H1 (cell line): ENCODE data around the gene ZMYM2. TPM values are rescaled to one million over a fixed set of nuclear protein-coding genes. Genes with fewer than 3 reads are reported as not detected.

Experiments
- CTCF ChIA-PET: fragments of 300-600 bp; sonication (Branson Sonifier 250); formaldehyde crosslinking; loops from one replicate; lab custom pipeline; 2021; ENCODE audit not compliant: partially characterized antibody; lab: Charles Lee
- POLR2A ChIA-PET: fragments of 300-600 bp; sonication (Branson Sonifier 250); formaldehyde crosslinking; loops from one replicate; lab custom pipeline; 2021; ENCODE audit warnings: inconsistent platforms; ENCODE audit not compliant: partially characterized antibody; lab: Charles Lee
- DNase-seq, 2 experiments: peaks; one replicate each; pipeline versions ENCODE4 v3.0.0 to v3.0.0-alpha.2; 2010 to 2022; ENCODE audit warnings: low spot score in 2 of 2, low read depth in 1 of 2, mixed read lengths in 1 of 2
- FAIRE-seq: peaks from 2 replicates; lab custom pipeline; 2011; peaks lifted over from hg19 to GRCh38; lab: Jason Lieb, UNC
- H2AFZ ChIP-seq: 2 replicates; pipeline ENCODE4 v1.8.1; 2012; ENCODE audit warnings: low read length, inconsistent platforms
- H2AK5ac ChIP-seq: 2 replicates; pipeline ENCODE4 v1.6.1; 2013; ENCODE audit warnings: low read depth, low read length
- H2BK120ac ChIP-seq: replicated peaks from 2 replicates; pipeline ENCODE3; 2013; ENCODE audit warnings: low read depth, low read length, inconsistent platforms
- H2BK12ac ChIP-seq: 2 replicates; pipeline ENCODE4 v1.6.1; 2013; ENCODE audit warnings: low read depth, low read length
- H2BK15ac ChIP-seq: 2 replicates; pipeline ENCODE4 v1.6.1; 2013; ENCODE audit warnings: low read length
- H2BK20ac ChIP-seq: 2 replicates; pipeline ENCODE4 v1.6.1; 2013; ENCODE audit warnings: low read length
- H2BK5ac ChIP-seq: 2 replicates; pipeline ENCODE4 v1.6.1; 2013; ENCODE audit warnings: low read depth, low read length
- H3K14ac ChIP-seq: 2 replicates; pipeline ENCODE4 v1.6.1; 2013; ENCODE audit warnings: inconsistent platforms; ENCODE audit not compliant: insufficient read length
- H3K18ac ChIP-seq: 2 replicates; pipeline ENCODE4 v1.6.1; 2013; ENCODE audit warnings: low read length; ENCODE audit errors: extremely low read depth
- H3K23ac ChIP-seq: 2 replicates; pipeline ENCODE4 v1.6.1; 2013; ENCODE audit warnings: inconsistent platforms; ENCODE audit not compliant: insufficient read length
- H3K23me2 ChIP-seq: 2 replicates; pipeline ENCODE4 v1.6.1; 2013; ENCODE audit warnings: low read depth, low read length
- H3K27ac ChIP-seq: 2 replicates; pipeline ENCODE4 v1.6.1; 2011; ENCODE audit warnings: low read depth, low read length, inconsistent platforms
- H3K27me3 ChIP-seq, 4 experiments: replicated peaks in 1 of 4; 1 replicate in 1 of 4; 2 replicates in 3 of 4; pipeline versions ENCODE4 v1.6.1 to v1.8.1; 2011 to 2013; ENCODE audit warnings: low read length in 3 of 4, mild to moderate bottlenecking in 3 of 4, inconsistent platforms in 2 of 4, mixed read lengths in 2 of 4, moderate library complexity in 1 of 4; ENCODE audit not compliant: control insufficient read depth in 3 of 4, insufficient read depth in 3 of 4; ENCODE audit errors: extremely low read depth in 1 of 4
- H3K36me3 ChIP-seq, 4 experiments: 2 replicates each; pipeline versions ENCODE4 v1.6.1 to v1.8.1; 2011 to 2013; ENCODE audit warnings: mild to moderate bottlenecking in 4 of 4, low read length in 3 of 4, moderate library complexity in 2 of 4, control low read depth in 1 of 4, inconsistent platforms in 1 of 4; ENCODE audit not compliant: insufficient read depth in 4 of 4, control insufficient read depth in 2 of 4
- H3K4ac ChIP-seq: replicated peaks from 2 replicates; pipeline ENCODE3; 2013; ENCODE audit warnings: low read length, low read depth, mixed read lengths, inconsistent platforms; ENCODE audit not compliant: insufficient read length
- H3K4me1 ChIP-seq, 4 experiments: replicated peaks in 1 of 4; 1 replicate in 1 of 4; 2 replicates in 3 of 4; pipeline versions ENCODE4 v1.6.1 to v1.8.1; 2011 to 2013; ENCODE audit warnings: low read length in 3 of 4, inconsistent platforms in 2 of 4, mixed read lengths in 1 of 4; ENCODE audit not compliant: insufficient read depth in 4 of 4, control insufficient read depth in 3 of 4
- H3K4me2 ChIP-seq, 2 experiments: 2 replicates each; pipeline versions ENCODE4 v1.6.1 to v1.8.1; 2011 to 2013; ENCODE audit warnings: low read depth in 2 of 2, low read length in 2 of 2, control low read depth in 1 of 2, inconsistent platforms in 1 of 2, mild to moderate bottlenecking in 1 of 2; ENCODE audit not compliant: insufficient read depth in 1 of 2
- H3K4me3 ChIP-seq, 4 experiments: fragments of 200-600, 300-600 bp in 1 of 4; sonication (generic), shearing (Covaris generic), sonication (Bioruptor Twin) in 1 of 4; 2 replicates each; pipeline versions ENCODE4 v1.5.1 to v1.8.1; 2011 to 2016; ENCODE audit warnings: low read length in 4 of 4, low read depth in 3 of 4, control low read depth in 2 of 4, inconsistent platforms in 2 of 4, mild to moderate bottlenecking in 2 of 4, mixed read lengths in 1 of 4, moderate library complexity in 1 of 4; ENCODE audit not compliant: insufficient read depth in 2 of 4; ENCODE audit errors: extremely low read depth in 1 of 4
- H3K56ac ChIP-seq: replicated peaks from 2 replicates; pipeline ENCODE3; 2013; ENCODE audit warnings: low read depth, mild to moderate bottlenecking, mixed read lengths, low read length, inconsistent platforms; ENCODE audit not compliant: insufficient read length
- H3K79me1 ChIP-seq: 2 replicates; pipeline ENCODE4 v1.6.1; 2013; ENCODE audit warnings: low read depth, low read length, control low read depth
- H3K79me2 ChIP-seq, 2 experiments: 2 replicates each; pipeline versions ENCODE4 v1.6.1 to v1.8.1; 2012 to 2013; ENCODE audit warnings: low read length in 2 of 2, mild to moderate bottlenecking in 2 of 2, inconsistent platforms in 1 of 2; ENCODE audit not compliant: insufficient read depth in 2 of 2, control insufficient read depth in 1 of 2
- H3K9ac ChIP-seq, 4 experiments: replicated peaks in 1 of 4; 1 replicate in 1 of 4; 2 replicates in 3 of 4; pipeline versions ENCODE4 v1.6.1 to v1.8.1; 2011 to 2013; ENCODE audit warnings: low read depth in 3 of 4, low read length in 3 of 4, control low read depth in 2 of 4, mild to moderate bottlenecking in 2 of 4, moderate library complexity in 2 of 4, inconsistent platforms in 1 of 4; ENCODE audit errors: extremely low read depth in 1 of 4
- H3K9me3 ChIP-seq, 2 experiments: 2 replicates each; pipeline versions ENCODE4 v1.6.1 to v1.8.1; 2012 to 2013; ENCODE audit warnings: mild to moderate bottlenecking in 2 of 2, moderate library complexity in 2 of 2, control low read depth in 1 of 2, inconsistent platforms in 1 of 2, low read depth in 1 of 2, low read length in 1 of 2, mixed read lengths in 1 of 2; ENCODE audit not compliant: insufficient read depth in 2 of 2
- H4K20me1 ChIP-seq, 2 experiments: replicated peaks in 1 of 2; 2 replicates each; pipeline versions ENCODE3 to v1.8.1; 2011 to 2013; ENCODE audit warnings: inconsistent platforms in 2 of 2, low read length in 2 of 2, mild to moderate bottlenecking in 1 of 2; ENCODE audit not compliant: insufficient read depth in 2 of 2, control insufficient read depth in 1 of 2
- H4K5ac ChIP-seq: 2 replicates; pipeline ENCODE4 v1.6.1; 2013; ENCODE audit warnings: low read length, low read depth, mixed read lengths, inconsistent platforms; ENCODE audit not compliant: insufficient read length
- H4K8ac ChIP-seq: 2 replicates; pipeline ENCODE4 v1.8.0; 2013; ENCODE audit warnings: mild to moderate bottlenecking, moderate library complexity, low read length, inconsistent platforms; ENCODE audit not compliant: insufficient read depth; ENCODE audit errors: extremely low read depth
- H4K91ac ChIP-seq: replicated peaks from 2 replicates; pipeline ENCODE3; 2013; ENCODE audit warnings: low read length, mixed read lengths, inconsistent platforms; ENCODE audit not compliant: insufficient read length
- TCF12 ChIP-seq: IDR thresholded peaks from 2 replicates; pipeline ENCODE4 v1.6.1; 2011; ENCODE audit warnings: low read depth, mild to moderate bottlenecking, low read length
- whole genome bisulfite sequencing, 2 experiments: shearing (Covaris generic) in 1 of 2; methylation state at CpG; one replicate each; pipeline versions ENCODE4 v1.1.6 to v1.1.7; 2013 to 2015; ENCODE audit warnings: low lambda C conversion rate in 2 of 2, mixed read lengths in 2 of 2, inconsistent platforms in 1 of 2, low coverage in 1 of 2, missing lambda C conversion rate in 1 of 2; ENCODE audit not compliant: insufficient replicate concordance in 2 of 2, insufficient coverage in 1 of 2, insufficient read length in 1 of 2; ENCODE audit errors: extremely low coverage in 1 of 2, missing lambda C conversion rate in 1 of 2; 5-methylcytosine and 5-hydroxymethylcytosine counted together
- polyA plus RNA-seq, 7 experiments: library from polyadenylated mRNA; depleted of rRNA in 3 of 7; stranded (reverse) in 5 of 7; unstranded in 2 of 7; fragments of >200 nt in 5 of 7; fragments of 200-250 nt in 2 of 7; gene quantifications; 1 replicate in 5 of 7; 2 replicates in 1 of 7; 4 replicates in 1 of 7; pipeline versions ENCODE4 v1.2.1 to v1.2.3, GENCODE V29; 2011 to 2013; ENCODE audit warnings: missing spikeins in 2 of 7, mixed read lengths in 2 of 7
- total RNA-seq: library from RNA; stranded (reverse); fragmentation: NEBNext Ultra II Directional; extraction: Animal tissue kit (Norgen Biotek cat#: 25700); gene quantifications from 2 replicates; pipeline ENCODE4 v1.2.1, GENCODE V29; 2021
- TF ChIP-seq, protein P1 (sequence below): IDR thresholded peaks from 2 replicates; pipeline ENCODE4 v1.6.1; 2011; ENCODE audit warnings: low read length, improper control_type of control experiment
- TF ChIP-seq, protein P2 (sequence below): IDR thresholded peaks from 2 replicates; pipeline ENCODE4 v1.6.1; 2011; ENCODE audit warnings: low read depth, mild to moderate bottlenecking, low read length; ENCODE audit not compliant: insufficient read depth

ZMYM2 gene
- total and polyA plus RNA-seq, 2 of the 8 experiments (the other 6 are each of a cell fraction or from before 2014, with no cell fraction given): 41.2 to 159 TPM

DNA sequence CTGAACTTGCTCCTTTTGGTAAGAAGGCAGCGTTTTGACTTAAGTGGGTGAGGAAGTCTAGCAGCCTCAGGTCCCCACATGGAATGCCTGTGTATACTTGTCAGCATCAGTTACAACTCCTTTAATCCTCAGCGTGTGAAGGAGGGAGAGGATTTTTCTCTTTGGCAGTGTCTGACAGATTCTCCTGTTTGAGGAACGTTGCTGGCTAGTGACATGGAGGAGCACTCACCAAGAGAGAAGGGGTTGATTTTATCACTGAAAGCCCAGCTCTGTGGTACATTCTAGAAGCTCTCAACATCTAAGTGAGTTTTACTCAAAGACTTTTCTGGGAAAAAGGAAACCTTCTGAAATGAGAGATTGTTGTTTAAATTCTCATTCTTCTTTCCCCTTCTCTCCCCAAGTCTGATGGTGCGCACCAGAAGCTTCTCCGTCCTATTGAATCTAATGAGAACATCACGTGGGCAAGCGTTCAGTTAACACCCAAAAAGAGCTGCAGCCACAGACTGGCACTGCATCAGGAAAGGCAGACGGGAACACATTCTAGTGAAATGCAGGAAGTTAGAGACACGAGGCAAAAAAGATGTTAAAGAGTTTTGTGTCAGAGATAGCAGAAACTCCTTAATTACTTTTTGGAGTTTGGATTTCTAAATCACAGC is 144.1 kb downstream of the ZMYM2 start:
- Histone ChIP-seq H3K4me2 (no peak overlapping the region), H3K4ac (no peak overlapping the region), H3K4me1 (peaks cover 2 to 11% (median 2%) of the 10 kb centered on the region in 4 experiments; a peak in 5 of 7 replicates), H2BK20ac (no peak overlapping the region), H3K23me2 (no peaks in the 10 kb centered on the region), H3K27ac (no peak overlapping the region), H4K91ac (no peak overlapping the region), H4K20me1 (no peaks in the 10 kb centered on the region), H3K56ac (no peak overlapping the region), H3K23ac (no peak overlapping the region), H3K14ac (no peak overlapping the region), H3K18ac (no peak overlapping the region), H3K9ac (no peak overlapping the region), H2AFZ (no peak overlapping the region), H3K27me3 (no peaks in the 10 kb centered on the region), H3K4me3 (no peak overlapping the region), H3K36me3 (no peaks in the 10 kb centered on the region), H2BK120ac (no peak overlapping the region), H4K5ac (no peak overlapping the region), H2BK15ac (no peak overlapping the region), H3K9me3 (no peaks in the 10 kb centered on the region), H4K8ac (no peak overlapping the region), H3K79me2 (no peaks in the 10 kb centered on the region), H2AK5ac (no peak overlapping the region), H2BK12ac (no peak overlapping the region), H2BK5ac (no peak overlapping the region), H3K79me1 (no peaks in the 10 kb centered on the region)
- no peak for TF ChIP-seq TCF12
- TF ChIP-seq, protein P1, sequence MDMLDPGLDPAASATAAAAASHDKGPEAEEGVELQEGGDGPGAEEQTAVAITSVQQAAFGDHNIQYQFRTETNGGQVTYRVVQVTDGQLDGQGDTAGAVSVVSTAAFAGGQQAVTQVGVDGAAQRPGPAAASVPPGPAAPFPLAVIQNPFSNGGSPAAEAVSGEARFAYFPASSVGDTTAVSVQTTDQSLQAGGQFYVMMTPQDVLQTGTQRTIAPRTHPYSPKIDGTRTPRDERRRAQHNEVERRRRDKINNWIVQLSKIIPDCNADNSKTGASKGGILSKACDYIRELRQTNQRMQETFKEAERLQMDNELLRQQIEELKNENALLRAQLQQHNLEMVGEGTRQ: no peak
- TF ChIP-seq, protein P2, sequence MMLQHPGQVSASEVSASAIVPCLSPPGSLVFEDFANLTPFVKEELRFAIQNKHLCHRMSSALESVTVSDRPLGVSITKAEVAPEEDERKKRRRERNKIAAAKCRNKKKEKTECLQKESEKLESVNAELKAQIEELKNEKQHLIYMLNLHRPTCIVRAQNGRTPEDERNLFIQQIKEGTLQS: no peak
- 80% methylated on average over 9 of the region's 9 CpGs; no CpG with 5 or more reads in 1 of the 2 experiments for WGBS, 2 experiments
- ChIA-PET CTCF (no interaction called here), POLR2A (no interaction called here)
- FAIRE-seq (no peak), DNase-seq (no peak)
